Fibroblast of skin of right quadriceps (primary cell): Measurements from ENCODE around the gene LRRC32.
"Not testable (repeated sequence)": the region's sequence is repeated elsewhere in the genome, so short reads cannot be mapped to it uniquely, and the experiment has no call there.

Experiments
- DNase-seq: peaks from one replicate; pipeline ENCODE4 v3.0.0-alpha.2; 2013

Gene LRRC32

DNA sequence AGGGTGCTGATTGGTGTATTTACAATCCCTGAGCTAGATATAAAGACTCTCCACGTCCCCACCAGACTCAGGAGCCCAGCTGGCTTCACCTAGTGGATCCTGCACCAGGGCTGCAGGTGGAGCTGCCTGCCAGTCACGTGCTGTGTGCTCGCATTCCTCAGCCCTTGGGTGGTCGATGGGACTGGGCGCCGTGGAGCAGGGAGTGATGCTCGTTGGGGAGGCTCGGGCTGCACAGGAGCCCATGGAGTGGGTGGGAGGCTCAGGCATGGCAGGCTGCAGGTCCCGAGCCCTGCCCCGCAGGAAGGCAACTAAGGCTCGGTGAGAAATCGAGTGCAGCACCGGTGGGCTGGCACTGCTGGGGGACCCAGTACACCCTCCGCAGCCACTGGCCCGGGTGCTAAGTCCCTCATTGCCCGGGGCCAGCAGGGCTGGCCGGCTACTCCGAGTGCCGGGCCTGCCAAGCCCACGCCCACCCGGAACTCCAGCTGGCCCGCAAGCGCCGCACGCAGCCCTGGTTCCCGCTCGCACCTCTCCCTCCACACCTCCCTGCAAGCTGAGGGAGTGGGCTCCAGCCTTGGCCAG, 61.6 kb downstream of the LRRC32 start:
- DNase-seq: not testable (repeated sequence)

DNA sequence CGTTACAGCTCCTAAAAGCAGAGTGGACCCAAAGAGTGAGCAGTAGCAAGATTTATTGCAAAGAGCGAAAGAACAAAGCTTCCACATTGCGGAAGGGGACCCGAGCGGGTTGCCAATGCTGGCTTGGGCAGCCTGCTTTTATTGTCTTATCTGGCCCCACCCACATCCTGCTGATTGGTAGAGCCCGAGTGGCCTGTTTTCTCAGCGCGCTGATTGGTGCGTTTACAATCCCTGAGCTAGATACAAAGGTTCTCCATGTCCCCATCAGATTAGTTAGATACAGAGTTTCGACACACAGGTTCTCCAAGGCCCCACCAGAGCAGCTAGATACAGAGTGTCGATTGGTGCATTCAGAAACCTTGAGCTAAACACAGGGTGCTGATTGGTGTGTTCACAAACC, 62.3 kb downstream of the LRRC32 start:
- DNase-seq: not testable (repeated sequence)
